SHP77 treated with DMSO at 0.1 percent for 48 hours (cell line): ENCODE results near the gene C1orf116.
A peak's percentile ranks its signal among the peaks of the same experiment; 100 is the strongest.
"Not testable (repeated sequence)": the region's sequence is repeated elsewhere in the genome, so short reads cannot be mapped to it uniquely, and the experiment has no call there.

Experiments used
- DNase-seq: peaks from one replicate; lab custom pipeline; 2025; lab: John Stamatoyannopoulos, UW

C1orf116 gene

GRCh38 chr1:207058878-207059867, 26.6 kb upstream of the C1orf116 start:
- no peak for DNase-seq

DNA sequence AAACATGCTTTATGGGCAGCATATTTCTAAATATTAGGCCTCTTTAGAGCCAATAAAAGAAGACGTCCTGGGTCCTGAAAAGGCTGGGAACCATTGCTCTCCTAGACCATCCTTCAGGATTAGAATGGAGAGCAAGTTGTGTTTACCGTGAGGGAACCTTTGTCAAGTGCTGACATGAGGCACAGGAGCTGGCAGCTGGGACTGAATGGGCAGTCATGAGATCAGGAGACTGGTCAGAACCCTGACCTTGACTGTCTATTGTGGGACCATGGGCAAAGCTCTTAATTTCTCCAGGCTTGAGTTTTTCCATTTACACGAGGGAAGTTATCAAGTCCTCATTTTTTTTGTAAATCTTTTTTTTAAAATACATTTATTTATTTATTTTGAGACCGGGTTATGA, 25.7 kb upstream of the C1orf116 start:
- no peak for DNase-seq

DNA sequence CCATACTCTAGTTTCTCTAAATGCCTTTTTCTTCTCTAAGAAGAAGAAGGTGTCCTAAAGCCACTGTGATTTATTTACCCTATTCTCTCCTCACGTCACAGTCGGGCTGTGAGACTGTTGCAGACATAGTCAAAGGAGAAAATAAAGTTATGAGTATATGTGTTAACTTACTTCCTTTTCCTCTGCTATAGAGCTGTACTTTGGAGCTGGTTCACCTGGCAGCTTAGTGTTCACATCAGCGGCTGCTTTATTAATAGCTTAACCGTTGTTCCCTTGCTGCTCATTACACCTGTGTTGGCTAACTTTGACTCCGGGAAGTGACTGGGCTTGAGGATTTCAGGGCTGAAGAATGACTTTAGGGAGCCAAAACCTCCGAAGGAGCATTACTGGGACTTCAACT, 24.1 kb upstream of the C1orf116 start:
- DNase-seq: no peak

DNA sequence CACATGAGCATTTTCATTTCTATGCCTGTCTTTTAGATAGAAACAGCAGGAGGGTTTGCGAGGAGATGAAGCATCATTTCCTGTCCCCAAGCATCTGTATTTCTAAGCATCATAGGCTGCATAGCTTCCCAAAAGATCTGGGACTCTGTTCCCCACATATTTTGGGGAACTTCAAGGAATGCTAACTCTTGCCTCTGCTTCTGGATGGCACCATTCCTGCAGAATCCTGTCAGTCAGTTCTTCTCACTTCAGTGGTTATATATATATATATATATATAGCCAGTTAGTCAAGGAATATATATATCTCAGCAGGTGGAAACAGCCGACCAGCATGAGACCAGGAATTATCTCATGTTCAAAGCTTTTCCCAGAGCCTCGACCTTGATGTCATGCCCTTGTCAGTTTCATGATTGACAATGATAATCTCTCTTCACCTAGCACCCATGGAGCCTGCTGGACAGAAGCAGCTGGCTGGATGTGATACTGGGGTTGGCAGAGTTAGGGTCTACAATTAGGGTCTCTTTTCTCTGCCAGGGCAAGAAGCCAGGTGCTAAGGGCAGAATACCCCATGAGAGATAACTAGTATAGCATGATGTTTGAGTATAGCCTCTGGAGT, 22.9 kb upstream of the C1orf116 start:
- no peak for DNase-seq

DNA sequence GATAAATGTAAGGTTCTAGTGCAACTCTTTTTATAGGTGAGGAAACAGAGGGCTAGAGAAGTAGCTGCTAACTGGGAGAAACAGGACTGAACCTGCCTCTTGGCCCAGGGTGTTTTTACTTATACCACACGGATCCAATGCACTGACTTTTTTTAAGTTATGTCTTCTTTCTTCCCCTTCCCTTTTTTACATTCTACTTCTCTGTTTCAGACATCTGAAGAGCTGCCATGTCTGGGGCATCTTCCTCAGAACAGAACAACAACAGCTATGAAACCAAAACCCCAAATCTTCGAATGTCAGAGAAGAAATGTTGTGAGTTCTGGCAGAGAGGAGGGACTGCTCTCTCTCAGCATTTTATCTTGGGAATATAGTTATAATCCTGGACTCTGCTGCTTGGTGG, 21.9 kb upstream of the C1orf116 start:
- DNase-seq: no peak

GRCh38 chr1:207052911-207053769, 20.6 kb upstream of the C1orf116 start, which contains the start of gene PFKFB2:
Gene PFKFB2 (plus strand): TSS chr1:207053275. CDS start chr1:207054718, 1,443 bp downstream.
- peak; percentile 96 for DNase-seq

DNA sequence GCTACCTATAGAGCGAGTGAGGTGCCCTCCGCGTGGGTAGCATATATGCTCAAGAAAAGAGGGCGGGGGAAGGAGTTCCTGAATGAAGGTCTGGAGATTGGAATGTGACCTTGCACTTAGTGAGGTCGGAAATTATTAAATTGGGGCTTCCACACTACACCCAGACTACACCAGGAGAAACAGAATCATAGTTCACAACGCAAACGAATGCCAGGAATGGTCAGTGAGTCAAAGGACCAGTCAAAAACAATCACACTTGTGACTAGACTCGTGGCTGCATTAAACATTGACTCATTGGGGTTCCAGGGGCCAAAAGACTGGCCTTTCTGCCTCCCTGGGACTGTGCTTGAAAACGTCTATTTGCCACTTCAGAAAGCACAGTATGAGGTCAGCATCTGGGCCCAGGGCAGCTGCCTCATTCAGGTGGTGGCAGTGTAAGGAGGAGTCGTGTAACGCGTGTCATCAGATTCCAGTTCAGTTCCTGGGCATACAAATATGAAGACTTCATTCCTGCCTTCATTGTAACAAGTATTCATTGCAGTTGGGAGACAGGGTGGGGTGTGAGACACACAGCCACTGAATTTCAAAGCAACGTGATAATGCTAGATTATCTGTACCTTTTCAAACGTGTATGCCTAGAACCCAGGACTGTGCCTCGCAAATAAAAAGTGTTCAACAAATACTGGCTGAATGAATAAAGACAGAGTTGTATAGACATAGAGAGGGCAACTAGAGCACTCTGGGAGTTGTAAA, 18.8 kb upstream of the C1orf116 start, which contains the start of gene YOD1:
Gene YOD1, minus strand, starts transcription at position 18 of the 753 bp plus-strand sequence. CDS start 178 bp downstream, outside the sequence.
- DNase-seq: no peak

- peak; percentile 84 for DNase-seq
Measured at GRCh38 chr1:207050480-207051190, 18.1 kb upstream of the C1orf116 start.

DNA sequence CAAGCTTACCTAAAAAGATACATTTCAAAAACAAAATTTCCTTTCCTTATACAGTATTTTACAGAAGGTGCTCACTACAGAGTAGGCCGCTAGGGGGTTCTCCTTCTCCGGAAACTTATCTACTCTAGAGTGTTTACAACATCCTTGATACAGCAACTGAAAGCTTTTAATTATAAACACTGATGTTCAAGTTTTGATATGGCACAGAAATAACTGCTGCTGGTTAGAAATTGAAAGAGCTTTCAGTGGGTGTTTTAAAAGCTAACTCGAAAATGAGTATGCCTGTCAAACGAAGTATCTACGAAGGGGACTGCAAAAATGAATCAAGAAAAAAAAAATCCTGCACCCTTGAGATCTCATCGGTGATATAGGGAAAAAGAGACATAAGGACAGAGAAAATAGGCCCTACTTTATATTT, 17.4 kb upstream of the C1orf116 start:
- DNase-seq: peak; percentile 3

DNA sequence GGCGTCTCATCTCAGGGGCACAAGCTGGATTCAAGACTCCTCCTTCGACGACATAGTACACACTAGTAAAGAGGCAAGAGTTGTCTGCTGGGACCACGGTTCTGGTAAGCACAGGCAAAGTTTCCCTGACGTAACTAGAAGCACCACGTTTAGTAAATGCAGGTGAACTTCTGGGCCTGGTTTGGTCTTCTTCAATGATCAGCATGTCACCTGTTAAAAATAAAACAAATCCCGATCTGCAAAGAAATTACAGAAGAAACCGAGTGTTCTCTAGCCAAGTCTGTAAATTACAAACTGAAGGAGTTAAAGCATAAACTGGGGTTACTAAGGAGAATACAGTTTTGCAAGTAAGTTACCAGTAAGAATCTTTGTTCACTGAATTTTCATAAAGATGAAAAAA, 17.0 kb upstream of the C1orf116 start:
- DNase-seq: no peak

GRCh38 chr1:207049054-207049453, 16.5 kb upstream of the C1orf116 start:
- DNase-seq: no peak

- DNase-seq: no peak
Measured at GRCh38 chr1:207048041-207048440, 15.5 kb upstream of the C1orf116 start.

DNA sequence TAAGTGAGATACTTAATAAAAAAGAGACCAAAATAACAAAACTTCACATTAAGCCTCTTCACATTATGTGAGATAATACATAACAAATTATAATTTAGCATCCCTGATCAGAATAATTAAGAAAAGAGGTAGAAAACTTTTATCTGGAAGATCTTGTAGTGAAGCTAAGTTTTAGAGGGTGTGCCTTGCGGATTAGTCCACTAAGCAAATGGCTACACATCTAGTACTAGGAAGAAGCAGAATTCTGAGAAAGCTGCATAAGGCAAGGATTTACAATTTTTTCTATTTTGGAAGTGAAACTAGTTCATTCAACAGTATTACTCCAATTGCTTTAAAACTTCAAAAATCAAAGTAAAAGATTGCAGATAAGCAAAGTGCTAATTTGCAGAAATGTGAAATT, 14.9 kb upstream of the C1orf116 start:
- DNase-seq: no peak

GRCh38 chr1:207045453-207045852, 12.9 kb upstream of the C1orf116 start:
- no peak for DNase-seq

DNA sequence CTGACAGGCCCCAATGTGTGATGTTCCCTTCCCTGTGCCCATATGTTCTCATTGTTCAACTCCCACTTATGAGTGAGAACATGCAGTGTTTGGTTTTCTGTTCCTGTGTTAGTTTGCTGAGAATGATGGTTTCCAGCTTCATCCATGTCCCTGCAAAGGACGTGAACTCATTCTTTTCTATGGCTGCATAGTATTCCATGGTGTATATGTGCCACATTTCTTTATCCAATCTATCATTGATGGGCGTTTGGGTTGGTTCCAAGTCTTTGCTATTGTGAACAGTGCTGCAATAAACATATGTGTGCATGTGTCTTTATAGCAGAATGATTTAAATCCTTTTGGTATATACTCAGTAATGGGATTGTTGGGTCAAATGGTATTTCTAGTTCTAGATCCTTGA, 8.8 kb upstream of the C1orf116 start:
- DNase-seq: not testable (repeated sequence)

DNA sequence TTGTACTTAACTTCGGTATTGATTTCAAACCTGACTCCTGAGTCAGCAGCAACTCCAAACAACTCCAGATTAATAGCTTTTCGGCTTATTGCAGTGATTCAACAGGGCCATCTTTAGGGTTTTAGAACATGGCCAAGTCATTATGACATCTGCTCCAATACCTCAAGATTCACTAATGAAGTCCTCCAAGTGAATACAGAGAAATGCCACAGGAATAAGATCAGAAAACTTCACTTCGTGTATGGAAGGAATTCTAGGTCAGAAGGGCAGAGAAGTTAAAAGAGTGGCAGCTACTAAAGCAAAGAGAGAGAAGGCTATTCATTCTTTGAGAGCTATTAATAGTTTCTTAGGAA, 7.6 kb upstream of the C1orf116 start:
- no peak for DNase-seq

- DNase-seq: no peak
Measured at GRCh38 chr1:207039380-207040180, 7.0 kb upstream of the C1orf116 start.

GRCh38 chr1:207036865-207037264, 4.3 kb upstream of the C1orf116 start:
- DNase-seq: no peak

- DNase-seq: no peak
Measured at GRCh38 chr1:207035877-207036551, 3.5 kb upstream of the C1orf116 start.
